Astrocyte (in vitro differentiated cells and primary cell): Measurements from ENCODE around the gene PLEKHM3.

Experiments used
- CTCF ChIP-seq: IDR thresholded peaks from 2 replicates; pipeline ENCODE4 v1.5.1; 2011; ENCODE audit warnings: low read depth, mild to moderate bottlenecking, inconsistent platforms, low read length, moderate library complexity; ENCODE audit not compliant: insufficient read depth
- EZH2 ChIP-seq: IDR thresholded peaks from 2 replicates; pipeline ENCODE4 v1.6.1; 2012; ENCODE audit warnings: mild to moderate bottlenecking, low read length, inconsistent platforms; ENCODE audit not compliant: insufficient read depth

GRCh38 chr2:207953354-207953753 lies 72.0 kb downstream of the PLEKHM3 start:
- TF ChIP-seq CTCF (no peak), EZH2 (no peak)
